Endothelial cell of umbilical vein (primary cell): Measurements from ENCODE around the gene CEP85. TPM values are rescaled to one million over a fixed set of nuclear protein-coding genes. Genes with fewer than 3 reads are reported as not detected.

ENCODE experiments used
- BruUV-seq: library from RNA; stranded (reverse); fragments of 400-500 nt; replicated peaks from 2 replicates; lab custom pipeline; 2021; lab: Mats Ljungman, UMichigan
- CTCF ChIA-PET: fragments of 300-600, 350-600 bp; sonication (Branson Sonifier 250); formaldehyde crosslinking; loops from one replicate; lab custom pipeline; 2021; ENCODE audit warnings: antibody characterized with exemption, inconsistent platforms; lab: Charles Lee
- POLR2A ChIA-PET: fragments of 300-600, 350-600 bp; sonication (Branson Sonifier 250); formaldehyde crosslinking; loops from one replicate; lab custom pipeline; 2021; ENCODE audit warnings: antibody characterized with exemption, inconsistent platforms; lab: Charles Lee
- DNase-seq: peaks from one replicate; pipeline ENCODE4 v3.0.0-alpha.2; 2011; ENCODE audit warnings: low read depth, low spot score
- FAIRE-seq: peaks from 2 replicates; lab custom pipeline; 2011; peaks lifted over from hg19 to GRCh38; lab: Jason Lieb, UNC
- H2AFZ ChIP-seq: 2 replicates; pipeline ENCODE4 v1.6.0; 2012; ENCODE audit warnings: low read depth, low read length, control low read depth, inconsistent platforms
- H3K27ac ChIP-seq: 2 replicates; pipeline ENCODE4 v1.5.1; 2011; ENCODE audit warnings: low read depth, mild to moderate bottlenecking, control low read depth, low read length, moderate library complexity; ENCODE audit not compliant: insufficient read depth
- H3K27me3 ChIP-seq, 2 experiments: 2 replicates each; pipeline versions ENCODE4 v1.6.0 to v1.6.1; 2011; ENCODE audit warnings: low read length in 2 of 2, mixed read lengths in 1 of 2; ENCODE audit not compliant: control insufficient read depth in 2 of 2, insufficient read depth in 2 of 2
- H3K36me3 ChIP-seq, 2 experiments: 2 replicates in 1 of 2; 3 replicates in 1 of 2; pipeline ENCODE4 v1.5.1; 2011; ENCODE audit warnings: low read length in 2 of 2, mild to moderate bottlenecking in 1 of 2, moderate library complexity in 1 of 2; ENCODE audit not compliant: control insufficient read depth in 2 of 2, insufficient read depth in 2 of 2; ENCODE audit errors: extremely low read depth in 1 of 2
- H3K4me1 ChIP-seq: 3 replicates; pipeline ENCODE4 v1.5.1; 2011; ENCODE audit warnings: mild to moderate bottlenecking, low read length; ENCODE audit not compliant: control insufficient read depth, insufficient read depth; ENCODE audit errors: extremely low read depth
- H3K4me2 ChIP-seq: 2 replicates; pipeline ENCODE4 v1.6.1; 2011; ENCODE audit warnings: low read length, control low read depth, mixed read lengths; ENCODE audit not compliant: insufficient read depth
- H3K4me3 ChIP-seq, 3 experiments: fragments of 200-600 bp in 1 of 3; sonication (generic), shearing (Covaris generic) in 1 of 3; replicated peaks in 1 of 3; 2 replicates each; pipeline ENCODE4 v1.5.1; 2011 to 2016; ENCODE audit warnings: control low read depth in 3 of 3, low read length in 3 of 3, mild to moderate bottlenecking in 2 of 3, inconsistent platforms in 1 of 3, low read depth in 1 of 3, moderate library complexity in 1 of 3; ENCODE audit not compliant: insufficient read depth in 1 of 3
- H3K79me2 ChIP-seq: 2 replicates; pipeline ENCODE4 v1.6.0; 2012; ENCODE audit warnings: low read length, inconsistent platforms; ENCODE audit not compliant: control insufficient read depth, insufficient read depth
- H3K9ac ChIP-seq: replicated peaks from 2 replicates; pipeline ENCODE3; 2011; ENCODE audit warnings: low read length, control low read depth; ENCODE audit not compliant: insufficient read depth; ENCODE audit errors: extremely low read depth
- H3K9me1 ChIP-seq: replicated peaks from 3 replicates; pipeline ENCODE4 v1.6.0; 2011; ENCODE audit warnings: mild to moderate bottlenecking, low read length; ENCODE audit not compliant: control insufficient read depth, insufficient read depth; ENCODE audit errors: extremely low read depth
- H3K9me3 ChIP-seq: replicated peaks from 2 replicates; pipeline ENCODE4 v1.5.1; 2012; ENCODE audit warnings: low read length, inconsistent platforms; ENCODE audit not compliant: control insufficient read depth, insufficient read depth
- H4K20me1 ChIP-seq: replicated peaks from 2 replicates; pipeline ENCODE3; 2011; ENCODE audit warnings: mild to moderate bottlenecking, low read length; ENCODE audit not compliant: control insufficient read depth, insufficient read depth; ENCODE audit errors: extremely low read depth
- EZH2 ChIP-seq: IDR thresholded peaks from 2 replicates; pipeline ENCODE4 v1.6.1; 2012; ENCODE audit warnings: borderline replicate concordance, low read depth, mild to moderate bottlenecking, moderate library complexity, low read length, inconsistent platforms; ENCODE audit not compliant: severe bottlenecking
- FOS ChIP-seq: IDR thresholded peaks from 2 replicates; pipeline ENCODE4 v1.6.1; 2011; ENCODE audit warnings: mild to moderate bottlenecking, low read length, moderate library complexity, borderline replicate concordance; ENCODE audit not compliant: insufficient read depth
- GATA2 ChIP-seq: IDR thresholded peaks from 2 replicates; pipeline ENCODE4 v1.7.0; 2011; ENCODE audit warnings: low read depth, mild to moderate bottlenecking, moderate library complexity, mixed read lengths, low read length; ENCODE audit not compliant: insufficient read length, insufficient read depth
- JUN ChIP-seq: IDR thresholded peaks from 2 replicates; pipeline ENCODE4 v1.6.1; 2011; ENCODE audit warnings: borderline replicate concordance, low read depth; ENCODE audit not compliant: insufficient read length, insufficient read depth
- MYC ChIP-seq: IDR thresholded peaks from one replicate; pipeline ENCODE4 v1.6.1; 2011; ENCODE audit warnings: mild to moderate bottlenecking, low read depth, low read length
- POLR2A ChIP-seq: IDR thresholded peaks from 2 replicates; pipeline ENCODE4 v1.6.1; 2012; ENCODE audit warnings: low read depth, mild to moderate bottlenecking, control low read depth, low read length
- POLR2AphosphoS5 ChIP-seq: IDR thresholded peaks from 2 replicates; pipeline ENCODE4 v1.6.1; 2012; ENCODE audit warnings: low read depth, mild to moderate bottlenecking, control low read depth, low read length, moderate library complexity; ENCODE audit not compliant: insufficient read depth
- dilution Hi-C: fragments of 300-500 bp; cut with MboI; formaldehyde crosslinking; loops from one replicate; pipeline ENCODE4 v1.15.0; 2019; ENCODE audit warnings: low sequenced_read_pairs; ENCODE audit not compliant: extremely low pct_ligation_motif_present
- intact Hi-C: fragments of 100-400 bp; cut with micrococcal nuclease; formaldehyde crosslinking; loops from one replicate; pipeline ENCODE4 v1.10.0; 2022
- polyA plus RNA-seq, 4 experiments: library from polyadenylated mRNA; depleted of rRNA in 3 of 4; stranded (reverse) in 3 of 4; unstranded in 1 of 4; fragments of >200 nt; gene quantifications; 2 replicates each; pipeline versions ENCODE4 v1.2.1 to v1.2.3, GENCODE V29; 2011 to 2012; ENCODE audit warnings: missing spikeins in 1 of 4
- total RNA-seq: library from RNA; stranded (reverse); gene quantifications from 2 replicates; pipeline ENCODE4 v1.2.3, GENCODE V29; 2021
- TF ChIP-seq, protein P1 (sequence below), 2 donors: IDR thresholded peaks; 1 replicate in 1 of 2; 2 replicates in 1 of 2; pipeline ENCODE4 v1.5.1; 2011; ENCODE audit warnings: low read length in 2 of 2, mild to moderate bottlenecking in 2 of 2, moderate library complexity in 2 of 2, control low read depth in 1 of 2, inconsistent platforms in 1 of 2, low read depth in 1 of 2; ENCODE audit not compliant: insufficient read depth in 1 of 2; ENCODE audit errors: extremely low read depth in 1 of 2
- TF ChIP-seq, protein P2 (sequence below): IDR thresholded peaks from 2 replicates; pipeline ENCODE4 v1.6.1; 2011; ENCODE audit not compliant: insufficient read depth, insufficient read length

CEP85 gene
- total and polyA plus RNA-seq, 2 donors (not counting 3 experiments of a cell fraction or from before 2014, with no cell fraction given), result 15.2 to 17.8 TPM

- Histone ChIP-seq H3K27me3 (no peaks in the 10 kb centered on the region), H4K20me1 (no peaks in the 10 kb centered on the region), H3K4me3 (no peak overlapping the region), H3K9me1 (no peaks in the 10 kb centered on the region), H3K27ac (no peak overlapping the region), H3K79me2 (no peaks in the 10 kb centered on the region), H3K9ac (no peak overlapping the region), H3K36me3 (no peaks in the 10 kb centered on the region), H3K4me2 (no peak overlapping the region), H2AFZ (no peak overlapping the region), H3K4me1 (no peaks in the 10 kb centered on the region), H3K9me3 (no peaks in the 10 kb centered on the region)
- intact Hi-C loops (no loop called here), dilution Hi-C loops (no loop called here)
- ChIA-PET POLR2A (no interaction called here), CTCF (interaction anchor here (1.7 kb wide), 1 partner anchor 30 kb away, joined by 4 read pairs; no protein-coding TSS in a partner anchor)
- no TSS peak for BruUV-seq
- FAIRE-seq, result no peak
- no peak for TF ChIP-seq MYC
- TF ChIP-seq EZH2, result no peak
- TF ChIP-seq FOS, result no peak
- TF ChIP-seq, protein P1, sequence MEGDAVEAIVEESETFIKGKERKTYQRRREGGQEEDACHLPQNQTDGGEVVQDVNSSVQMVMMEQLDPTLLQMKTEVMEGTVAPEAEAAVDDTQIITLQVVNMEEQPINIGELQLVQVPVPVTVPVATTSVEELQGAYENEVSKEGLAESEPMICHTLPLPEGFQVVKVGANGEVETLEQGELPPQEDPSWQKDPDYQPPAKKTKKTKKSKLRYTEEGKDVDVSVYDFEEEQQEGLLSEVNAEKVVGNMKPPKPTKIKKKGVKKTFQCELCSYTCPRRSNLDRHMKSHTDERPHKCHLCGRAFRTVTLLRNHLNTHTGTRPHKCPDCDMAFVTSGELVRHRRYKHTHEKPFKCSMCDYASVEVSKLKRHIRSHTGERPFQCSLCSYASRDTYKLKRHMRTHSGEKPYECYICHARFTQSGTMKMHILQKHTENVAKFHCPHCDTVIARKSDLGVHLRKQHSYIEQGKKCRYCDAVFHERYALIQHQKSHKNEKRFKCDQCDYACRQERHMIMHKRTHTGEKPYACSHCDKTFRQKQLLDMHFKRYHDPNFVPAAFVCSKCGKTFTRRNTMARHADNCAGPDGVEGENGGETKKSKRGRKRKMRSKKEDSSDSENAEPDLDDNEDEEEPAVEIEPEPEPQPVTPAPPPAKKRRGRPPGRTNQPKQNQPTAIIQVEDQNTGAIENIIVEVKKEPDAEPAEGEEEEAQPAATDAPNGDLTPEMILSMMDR (IDR thresholded peaks at IDR 0.05; ENCODE audit: extremely low read depth in 1 of 2, insufficient read depth in 1 of 2, low read depth in 1 of 2, low read length in 2 of 2), result no peak
- no peak for TF ChIP-seq JUN
- no peak for TF ChIP-seq POLR2A
- no peak for TF ChIP-seq GATA2
- TF ChIP-seq, protein P2, sequence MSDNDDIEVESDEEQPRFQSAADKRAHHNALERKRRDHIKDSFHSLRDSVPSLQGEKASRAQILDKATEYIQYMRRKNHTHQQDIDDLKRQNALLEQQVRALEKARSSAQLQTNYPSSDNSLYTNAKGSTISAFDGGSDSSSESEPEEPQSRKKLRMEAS, result no peak
- no peak for TF ChIP-seq POLR2AphosphoS5
- DNase-seq, result no peak
These were observed 57.4 kb downstream of the CEP85 start for GRCh38 chr1:26291433-26291832.
